Right ventricle myocardium superior (tissue), 1 donor: Measurements from ENCODE around the gene HRH2. TPM values are rescaled to one million over a fixed set of nuclear protein-coding genes. Genes with fewer than 3 reads are reported as not detected.
"Not testable (repeated sequence)": the region's sequence is repeated elsewhere in the genome, so short reads cannot be mapped to it uniquely, and the experiment has no call there.

ENCODE experiments used
- ATAC-seq: fragments of 200-7000 bp; cut with Tn5 transposase; one replicate; pipeline ENCODE4 v1.9.1; 2020; ENCODE audit warnings: mild to moderate bottlenecking; ENCODE audit not compliant: poor library complexity
- DNase-seq: peaks from one replicate; pipeline ENCODE4 v3.0.0-alpha.2; 2020
- intact Hi-C: fragments of 100-400 bp; cut with DNase I; formaldehyde crosslinking; loops from one replicate; pipeline ENCODE4 v1.11.2; 2022
- total RNA-seq: library from RNA; stranded (reverse); fragmentation: NEBNext Ultra II Directional; extraction: Animal tissue kit (Norgen Biotek cat#: 25700); gene quantifications from one replicate; pipeline ENCODE4 v1.2.1, GENCODE V29; 2021
- donor health status: DM: no; HTN: yes; CAD: no; lungs with severe emphysema.

The HRH2 gene
- total RNA-seq, 1 donor from 2014 or later: 41.2 TPM

- intact Hi-C loops: no loop called here
- DNase-seq (no peak), ATAC-seq (no peak)
Observed at GRCh38 chr5:175743676-175744210, 85.9 kb downstream of the HRH2 start.

GRCh38 chr5:175745210-175745609 lies 87.3 kb downstream of the HRH2 start:
- intact Hi-C loops: no loop called here
- no peak for ATAC-seq
- DNase-seq: no peak

GRCh38 chr5:175746851-175747250 lies 89.0 kb downstream of the HRH2 start:
- ATAC-seq (no peak), DNase-seq (no peak)
- intact Hi-C loops: no loop called here

GRCh38 chr5:175747539-175748060 lies 89.7 kb downstream of the HRH2 start:
- intact Hi-C loops: no loop called here
- no peak for DNase-seq
- ATAC-seq: no peak

GRCh38 chr5:175748650-175749049 lies 90.8 kb downstream of the HRH2 start:
- intact Hi-C loops: no loop called here
- ATAC-seq (no peak), DNase-seq (no peak)

GRCh38 chr5:175749591-175749990 lies 91.7 kb downstream of the HRH2 start:
- intact Hi-C loops: no loop called here
- DNase-seq (no peak), ATAC-seq (no peak)

GRCh38 chr5:175750511-175750931 lies 92.7 kb downstream of the HRH2 start:
- no peak for DNase-seq
- no peak for ATAC-seq
- intact Hi-C loops: no loop called here

- ATAC-seq: no peak
Observed at GRCh38 chr5:175751369-175751768, 93.5 kb downstream of the HRH2 start.

GRCh38 chr5:175752826-175753535 lies 95.1 kb downstream of the HRH2 start:
- intact Hi-C loops: no loop called here

More at GRCh38 chr5:175751369-175751768, 93.5 kb downstream of the HRH2 start:
- intact Hi-C loops: no loop called here
- no peak for DNase-seq

GRCh38 chr5:175753536-175754402 lies 95.9 kb downstream of the HRH2 start:
- DNase-seq: no peak
- intact Hi-C loops: no loop called here
- ATAC-seq: no peak

More at GRCh38 chr5:175752826-175753535, 95.1 kb downstream of the HRH2 start:
- ATAC-seq (no peak), DNase-seq (no peak)

GRCh38 chr5:175759991-175760390 lies 102.1 kb downstream of the HRH2 start:
- ATAC-seq, DNase-seq, intact Hi-C loops: not testable (repeated sequence)

Other genes starting within 250 kb of the HRH2 start
- gene DRD1, start 213.9 kb upstream of the HRH2 start, total RNA-seq: not detected
- gene SFXN1, start 179.5 kb upstream of the HRH2 start, total RNA-seq: 28.7 TPM
- gene CPLX2, start 213.5 kb downstream of the HRH2 start, total RNA-seq: not detected